HUDEP-2 (cell line): Measurements from ENCODE around the gene DNAJB12.
"Not testable (repeated sequence)": the region's sequence is repeated elsewhere in the genome, so short reads cannot be mapped to it uniquely, and the experiment has no call there.

ENCODE experiments used
- DNase-seq, 76 experiments: peaks; one replicate each; lab custom pipeline; 2025; ENCODE audit not compliant: unreplicated experiment in 76 of 76; lab: John Stamatoyannopoulos, UW

The DNAJB12 gene

DNA sequence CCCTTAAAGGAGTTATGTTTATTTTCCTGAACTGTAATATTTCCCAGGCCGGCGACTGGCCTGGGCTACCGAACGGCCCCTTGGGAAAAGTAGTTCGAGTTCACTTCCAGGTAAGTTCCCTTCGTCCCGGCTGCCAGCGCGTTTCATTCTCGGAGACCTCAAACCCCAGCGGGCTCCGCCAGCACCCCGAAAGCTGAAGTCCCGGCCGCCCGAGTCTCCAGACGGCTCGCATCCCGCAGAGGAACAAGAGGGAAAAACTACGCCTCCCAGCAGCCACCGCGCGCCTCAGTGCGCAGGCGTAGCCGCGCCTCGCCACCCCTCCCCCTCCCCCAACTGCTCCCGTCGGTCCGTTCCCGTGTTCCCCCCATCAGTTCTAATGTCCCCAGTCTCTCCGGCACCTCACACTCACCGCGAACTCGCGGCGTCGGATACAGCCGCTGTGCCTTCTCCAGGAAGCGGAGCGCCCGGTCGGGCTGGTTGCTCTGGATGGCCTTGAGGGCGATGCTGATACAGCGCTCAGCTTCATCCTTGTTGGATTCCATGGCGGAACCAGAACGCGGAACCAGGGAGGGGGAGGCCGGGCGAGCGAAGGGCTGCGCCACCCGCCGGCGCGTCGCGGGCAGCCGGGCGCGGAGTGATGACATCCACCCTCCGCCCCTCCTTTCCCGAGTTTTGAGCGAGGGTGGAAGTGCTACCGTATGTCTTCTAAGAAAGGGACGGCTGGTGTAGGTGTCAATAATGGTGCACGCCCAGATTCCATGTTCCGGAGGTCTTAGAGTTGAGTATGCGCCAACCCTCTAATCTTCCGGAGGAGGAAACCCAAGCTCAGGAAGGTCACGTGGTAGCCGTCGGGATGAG lies at the start of gene DNAJB12:
TSS of gene DNAJB12 (minus strand) at position 564 of the 858 bp plus-strand sequence. CDS start at position 542, 22 bp downstream.
- peak in 75 of 76 experiments; percentile 16 to 98 (median 85) for DNase-seq

DNA sequence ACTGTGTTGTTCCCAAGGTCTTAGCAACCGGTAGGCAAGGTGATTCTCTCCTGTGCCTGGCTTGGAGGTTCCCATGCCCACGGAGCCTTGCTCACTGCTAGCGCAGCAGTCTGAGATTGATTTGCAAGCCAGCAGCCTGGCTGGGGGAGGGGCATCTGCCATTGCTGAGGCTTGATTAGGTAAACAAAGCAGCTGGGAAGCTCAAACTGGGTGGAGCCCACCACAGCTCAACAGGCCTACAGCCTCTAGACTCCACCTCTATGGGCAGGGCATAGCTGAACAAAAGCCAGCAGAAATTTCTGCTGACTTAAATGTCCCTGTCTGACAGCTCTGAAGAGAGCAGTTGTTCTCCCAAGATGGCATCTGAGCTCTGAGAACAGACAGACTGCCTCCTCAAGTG lies 40.9 kb upstream of the DNAJB12 start:
- peak in 4 of 76 experiments; percentile 2 to 11 (median 6) for DNase-seq

DNA sequence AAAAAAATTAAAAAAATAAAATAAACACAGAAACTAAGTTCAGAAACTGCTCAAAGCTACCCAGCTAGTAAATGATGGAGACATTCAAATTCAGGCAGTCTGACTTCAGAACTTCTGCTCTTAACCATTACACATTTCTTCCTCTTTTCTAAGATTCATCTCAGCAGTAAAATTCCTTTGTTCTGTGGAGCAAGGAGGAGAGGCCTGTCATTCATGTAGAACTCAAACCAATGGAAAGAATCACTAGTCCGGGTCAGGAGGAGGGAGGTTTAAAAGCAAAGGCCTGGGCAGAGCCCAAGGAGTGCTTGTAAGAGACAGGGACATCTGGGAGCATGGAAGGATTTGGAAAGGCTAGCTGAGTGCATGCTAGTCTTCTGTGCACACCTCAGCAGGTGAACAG lies 37.9 kb upstream of the DNAJB12 start:
- no peak for DNase-seq

DNA sequence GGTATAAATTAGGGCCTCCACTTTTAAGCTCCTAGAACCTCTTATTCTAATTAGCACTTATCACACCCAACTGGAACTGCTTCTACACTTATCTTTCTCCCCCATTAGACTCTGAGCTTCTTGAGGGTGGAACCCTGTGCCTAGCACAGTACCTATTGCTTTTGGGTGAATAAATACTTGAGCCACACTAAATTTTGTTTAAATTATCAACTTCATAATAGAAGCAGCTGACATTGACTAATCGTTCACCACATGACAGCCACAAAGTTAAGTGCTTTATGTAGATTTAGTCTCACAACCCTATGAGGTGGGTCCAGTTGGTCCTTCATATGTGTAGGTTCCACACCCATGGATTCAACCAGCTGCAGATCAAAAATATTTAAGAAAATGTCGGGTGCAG lies 36.0 kb upstream of the DNAJB12 start:
- peak in 5 of 76 experiments; percentile 3 to 37 (median 24) for DNase-seq

DNA sequence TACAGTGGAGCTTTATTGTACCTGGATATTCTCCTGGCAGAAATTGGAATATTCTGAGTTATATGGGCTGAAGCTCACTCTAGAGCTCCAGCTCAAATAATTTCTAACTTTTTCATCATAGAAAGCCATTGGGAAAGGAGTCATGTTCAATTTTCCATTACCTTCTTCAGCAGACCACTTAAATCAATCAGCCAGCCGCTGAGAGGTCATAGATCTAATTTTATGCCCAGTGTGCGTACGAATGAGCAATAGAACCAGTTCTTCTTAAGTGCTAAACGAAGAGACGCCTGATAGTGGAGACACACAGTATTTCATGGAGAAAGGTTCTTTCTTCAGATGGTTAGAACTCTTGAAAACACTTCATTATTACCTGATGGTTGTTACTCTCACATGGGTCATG lies 35.0 kb upstream of the DNAJB12 start:
- DNase-seq: no peak

DNA sequence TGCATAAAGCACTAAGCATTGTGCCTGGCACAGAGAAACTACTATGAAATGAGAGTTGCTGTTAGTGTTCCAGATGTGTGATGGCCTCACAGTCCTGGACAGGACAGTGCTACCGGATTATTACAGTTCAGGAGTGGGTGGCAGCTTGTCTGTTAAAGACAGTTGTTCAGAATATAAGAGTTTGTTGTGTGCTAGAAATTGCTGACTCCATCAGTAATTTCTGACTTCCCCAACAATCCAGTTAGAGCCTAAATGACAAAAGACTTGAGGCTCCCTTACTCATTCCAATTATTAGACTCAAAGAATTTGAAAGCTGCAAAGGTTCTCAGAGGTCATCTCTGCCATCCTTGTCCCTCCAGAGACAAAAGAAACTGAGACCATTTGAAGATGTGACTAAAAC lies 34.3 kb upstream of the DNAJB12 start:
- DNase-seq: no peak

DNA sequence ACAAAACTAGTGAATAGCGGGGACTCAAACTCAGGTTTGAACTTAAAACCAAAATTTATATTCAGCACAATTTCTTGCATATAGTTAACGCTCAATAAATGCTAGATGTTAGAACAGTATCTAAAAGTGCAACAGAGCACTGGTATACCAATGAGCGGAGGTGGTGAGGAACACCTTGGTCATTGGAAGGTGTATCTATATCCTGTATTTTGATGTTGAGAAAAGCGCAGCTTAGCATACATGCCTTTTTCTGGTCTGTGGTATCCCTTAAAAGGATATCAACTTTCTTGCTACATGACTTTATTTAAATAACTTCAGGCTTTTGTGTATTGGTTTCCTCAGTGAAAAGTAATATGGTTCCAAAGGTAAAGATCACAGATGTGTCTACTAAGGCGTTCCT lies 33.3 kb upstream of the DNAJB12 start:
- no peak for DNase-seq

DNA sequence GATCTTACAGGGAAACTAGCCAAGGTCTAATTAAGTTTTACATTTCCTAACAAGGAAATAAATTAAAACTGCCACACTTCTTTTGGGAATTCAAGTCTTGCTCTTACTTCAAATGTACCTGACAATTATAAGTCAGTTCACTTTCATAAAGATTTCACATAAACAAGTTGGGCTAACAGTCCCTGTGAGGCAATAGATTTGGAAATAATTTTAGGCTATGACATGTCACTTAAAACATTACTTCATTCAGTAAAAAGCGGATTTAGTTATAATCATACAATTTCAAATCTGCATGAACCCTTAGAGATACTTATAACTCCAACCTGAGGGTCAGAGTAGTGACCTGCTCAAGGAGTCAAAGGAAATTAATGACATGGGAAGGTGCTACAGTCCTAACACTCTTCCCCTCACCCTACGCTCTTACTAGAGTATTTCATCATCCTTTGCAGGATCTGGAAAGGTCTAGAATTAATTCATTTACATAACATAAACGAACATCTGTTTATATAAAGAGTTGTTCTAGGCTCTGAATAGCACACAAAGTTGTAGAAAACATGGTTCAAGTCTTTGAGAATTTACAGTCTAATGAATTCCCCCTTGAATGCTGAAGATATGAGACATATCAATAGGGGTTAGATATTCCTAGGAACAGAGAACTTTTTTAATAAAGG lies 32.3 kb upstream of the DNAJB12 start:
- no peak for DNase-seq

DNA sequence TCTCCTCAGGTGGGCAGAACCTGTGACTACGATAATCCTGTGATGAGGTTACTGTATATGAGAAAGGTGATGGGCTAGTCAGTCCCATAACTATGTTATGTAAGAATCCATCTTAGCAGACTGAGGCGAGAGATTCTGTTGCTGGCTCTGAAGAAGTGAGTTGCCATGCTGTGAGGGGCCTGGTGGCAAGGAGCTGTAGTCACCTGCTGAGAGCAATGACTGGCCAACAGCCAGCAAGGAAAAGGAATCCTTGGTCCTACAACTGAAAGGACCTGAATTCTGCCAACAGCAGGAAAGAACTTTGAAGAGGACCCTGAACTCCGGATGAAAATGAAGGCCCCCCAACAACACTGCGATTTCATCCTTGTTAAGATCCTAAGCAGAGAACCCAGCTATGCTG lies 31.0 kb upstream of the DNAJB12 start:
- no peak for DNase-seq

DNA sequence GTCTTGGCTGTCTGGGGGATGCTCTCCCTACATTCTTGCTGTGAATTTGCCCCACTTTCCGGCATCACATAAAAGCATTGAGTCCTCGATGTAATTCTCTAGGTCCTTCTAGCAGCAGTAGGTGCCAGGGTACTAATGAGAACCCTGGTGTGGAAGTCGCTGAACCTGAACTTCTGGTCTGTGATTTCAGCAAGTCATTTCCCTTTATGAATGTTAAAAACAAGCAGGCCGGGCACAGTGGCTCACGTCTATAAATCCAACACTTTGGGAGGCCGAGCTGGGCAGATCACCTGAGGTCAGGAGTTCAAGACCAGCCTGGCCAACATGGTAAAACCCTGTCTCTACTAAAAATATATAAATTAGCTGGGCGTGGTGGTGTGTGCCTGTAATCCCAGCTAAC lies 30.3 kb upstream of the DNAJB12 start:
- not testable (repeated sequence) for DNase-seq

DNA sequence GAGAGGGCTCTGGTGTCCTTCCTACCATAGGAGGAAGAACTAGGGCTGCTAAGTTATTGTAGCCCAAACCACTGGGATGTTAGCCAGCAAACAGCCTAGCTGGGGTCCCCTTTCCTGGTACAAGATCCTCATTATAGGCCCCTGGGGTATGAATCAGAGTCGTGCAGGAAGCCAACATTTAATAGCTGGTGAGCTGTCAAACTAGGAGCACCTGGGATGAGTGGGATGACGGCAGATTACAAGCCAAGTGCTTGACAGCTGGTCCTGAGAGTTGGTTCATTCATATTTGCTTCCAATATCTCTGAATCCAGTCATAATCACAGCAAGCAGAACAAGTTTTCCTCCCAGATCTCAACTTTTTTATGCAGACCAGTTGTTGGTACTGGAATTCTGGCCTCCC lies 25.1 kb upstream of the DNAJB12 start:
- DNase-seq: no peak

DNA sequence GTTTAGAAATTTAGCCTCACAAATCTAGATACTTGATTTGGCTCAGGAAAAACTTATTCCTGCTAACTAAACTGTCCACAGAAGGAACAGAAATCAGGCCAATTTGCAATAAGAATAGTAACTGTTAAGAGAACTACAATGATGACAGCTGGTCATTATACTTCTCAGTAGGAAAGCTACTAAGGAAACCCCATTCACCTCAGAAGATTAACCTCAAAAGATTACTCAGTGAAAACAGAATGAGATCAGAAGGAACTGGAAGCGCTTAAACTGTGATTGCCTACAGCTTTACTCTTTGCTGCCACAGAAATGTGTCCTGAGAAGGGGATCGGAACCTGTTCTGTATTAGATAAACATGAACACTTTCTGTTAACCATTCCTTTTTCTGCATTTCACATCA lies 24.3 kb upstream of the DNAJB12 start:
- no peak for DNase-seq

DNA sequence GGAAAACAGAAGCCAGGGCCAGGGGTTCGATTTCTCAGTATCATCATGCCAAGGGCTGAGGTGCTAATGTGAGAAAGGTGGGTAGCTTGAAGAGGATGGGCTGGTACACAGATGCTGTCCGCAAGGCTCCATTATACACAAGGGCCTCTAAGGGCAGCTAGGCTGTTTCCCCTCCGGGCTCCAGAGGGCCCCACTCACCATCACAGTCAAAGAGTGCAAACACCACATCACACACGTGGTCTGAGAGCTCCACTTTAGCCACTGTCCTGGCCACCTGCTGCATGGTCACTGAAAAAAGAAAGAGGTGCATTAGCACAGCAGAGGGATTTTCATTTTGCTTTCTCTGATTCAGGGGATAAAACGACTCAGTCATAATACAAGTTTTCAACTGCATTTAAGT lies 20.9 kb upstream of the DNAJB12 start:
- DNase-seq: peak in 6 of 76 experiments; percentile 3 to 28 (median 18)

DNA sequence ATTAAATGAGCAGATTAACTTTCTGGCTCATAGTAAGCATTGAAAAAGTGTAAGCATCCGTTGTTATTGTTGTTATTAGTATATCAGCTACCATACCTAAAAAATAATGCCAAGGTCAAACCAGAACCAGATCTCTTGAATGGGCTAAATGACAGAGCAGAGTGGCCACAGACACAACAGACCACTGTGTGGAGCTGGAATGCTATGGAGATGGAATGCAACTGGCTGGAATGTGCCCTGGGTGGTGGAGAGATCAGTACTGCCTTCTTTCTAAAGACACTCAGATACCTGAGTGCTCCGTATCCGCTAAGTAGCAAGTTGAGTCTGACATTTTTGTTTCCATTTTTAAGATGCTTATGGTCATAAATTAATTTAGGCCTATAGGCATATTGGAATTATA lies 20.5 kb upstream of the DNAJB12 start:
- DNase-seq: no peak

DNA sequence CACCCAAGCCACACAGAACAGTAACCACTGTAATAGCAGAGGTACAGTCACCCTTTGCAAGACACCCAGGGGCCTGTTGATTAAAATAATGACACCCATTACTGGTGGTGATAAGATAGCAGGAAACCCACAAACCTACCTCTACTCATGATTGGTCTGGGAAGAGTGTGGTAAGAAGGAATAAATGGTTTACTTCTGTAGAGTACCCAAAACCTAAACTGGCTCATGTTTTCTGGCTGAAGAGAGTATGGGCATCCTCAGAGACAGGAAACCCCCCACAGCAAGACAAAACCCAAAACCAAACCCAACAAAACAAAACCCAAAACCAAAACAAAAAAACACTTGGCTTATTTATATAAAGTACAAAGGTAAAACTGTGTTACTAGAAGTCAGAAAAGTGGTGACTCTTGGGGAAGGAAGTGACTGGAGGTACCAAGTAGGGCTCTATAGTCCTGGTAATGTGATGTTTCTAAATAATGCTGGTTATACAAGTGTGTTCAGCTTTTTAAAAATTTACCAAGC lies 15.5 kb upstream of the DNAJB12 start:
- peak in 4 of 76 experiments; percentile 12 to 24 (median 14) for DNase-seq

DNA sequence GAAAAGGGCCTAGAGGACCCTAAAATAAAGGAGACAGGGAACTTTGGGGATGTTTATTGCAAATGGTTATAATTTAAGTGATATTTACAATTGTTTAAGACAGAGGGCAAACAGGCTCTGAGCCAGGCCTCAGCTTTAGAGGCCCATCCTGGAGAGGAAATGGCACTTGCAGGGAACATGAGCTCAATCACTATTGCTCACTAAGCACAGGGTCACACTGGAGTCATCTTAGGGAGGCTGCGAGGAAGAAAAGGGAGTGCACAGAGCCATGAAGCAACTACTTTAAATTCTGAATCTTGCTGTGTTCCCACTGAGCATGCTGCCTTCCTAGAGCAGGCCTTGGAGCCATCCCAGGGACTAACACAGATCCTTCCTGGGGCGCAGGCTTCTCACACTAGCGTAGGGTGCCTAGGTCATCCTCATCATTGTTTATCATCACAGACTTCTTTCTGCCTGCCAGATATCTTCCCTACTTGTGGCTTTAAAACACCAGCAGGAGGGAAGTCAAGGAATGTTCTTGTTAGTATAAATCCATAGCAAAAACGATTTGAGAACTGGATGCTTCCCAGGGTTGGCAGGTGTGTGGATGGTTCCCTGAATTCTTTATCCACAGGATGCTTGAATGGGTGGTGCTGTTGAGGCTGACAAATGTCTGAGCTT lies 12.7 kb upstream of the DNAJB12 start:
- DNase-seq: no peak

DNA sequence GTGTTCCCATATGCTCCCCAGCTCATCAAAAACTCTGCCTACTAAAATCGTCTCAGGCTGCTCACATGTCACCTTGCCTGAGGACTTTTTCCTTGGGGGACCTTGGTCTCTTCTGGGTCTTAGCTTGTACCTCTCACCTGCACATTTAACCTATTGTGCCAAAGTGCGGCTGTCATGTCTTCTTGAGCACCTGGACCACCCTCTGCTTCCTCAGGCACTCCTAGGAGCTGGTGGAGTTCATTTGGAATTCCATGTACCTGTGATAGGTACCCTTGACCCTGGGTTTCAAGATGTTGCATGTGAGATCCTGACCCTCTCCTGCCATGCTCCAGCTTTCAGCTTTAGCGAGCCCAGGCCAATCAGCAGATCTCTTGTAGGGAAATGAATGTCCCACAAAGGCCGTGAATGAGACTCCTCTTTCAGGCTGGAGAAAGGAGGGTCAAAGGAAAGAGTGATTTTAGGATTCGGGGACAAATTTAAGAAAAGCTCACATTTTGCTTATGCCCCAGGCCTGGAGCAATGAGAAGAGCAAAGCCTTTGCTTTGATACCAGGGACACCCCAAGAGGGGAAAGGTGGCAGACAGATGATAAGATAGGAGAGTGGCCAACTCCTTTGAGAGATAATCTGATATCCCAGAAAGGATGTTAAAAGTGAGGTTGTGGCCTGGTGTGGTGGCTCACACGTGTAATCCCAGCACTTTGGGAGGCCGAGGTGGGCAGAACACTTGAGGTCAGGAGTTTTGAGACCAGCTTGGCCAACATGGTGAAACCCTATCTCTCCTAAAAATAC lies 10.6 kb upstream of the DNAJB12 start:
- peak in 3 of 76 experiments; percentile 0 to 6 (median 1) for DNase-seq

DNA sequence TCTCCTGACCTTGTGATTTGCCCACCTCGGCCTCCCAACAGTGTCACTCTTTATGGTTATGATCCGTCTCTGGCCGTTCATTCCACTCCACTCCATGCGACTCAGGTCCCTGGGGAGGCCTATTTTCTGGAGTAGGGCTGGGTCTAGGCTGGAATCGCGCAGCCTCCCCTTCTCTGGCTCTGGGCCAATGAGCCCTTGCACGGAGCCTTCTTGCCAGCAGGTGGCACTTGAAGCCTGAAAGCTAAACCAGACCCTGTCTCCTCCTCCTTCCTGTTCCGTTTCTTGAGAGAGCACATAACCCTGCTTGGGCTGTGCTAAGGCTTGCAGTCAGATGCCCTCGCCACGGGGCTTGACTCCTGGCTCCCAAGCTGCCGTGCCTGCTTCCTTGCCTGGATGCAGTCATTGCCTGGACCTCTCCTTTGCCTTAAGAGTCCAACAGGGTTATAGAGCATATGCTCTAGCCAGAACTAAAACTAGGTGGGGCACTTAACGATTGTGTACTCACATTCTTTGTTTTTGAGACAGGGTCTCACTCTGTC lies 9.6 kb upstream of the DNAJB12 start:
- DNase-seq: peak in 75 of 76 experiments; percentile 17 to 90 (median 76)

DNA sequence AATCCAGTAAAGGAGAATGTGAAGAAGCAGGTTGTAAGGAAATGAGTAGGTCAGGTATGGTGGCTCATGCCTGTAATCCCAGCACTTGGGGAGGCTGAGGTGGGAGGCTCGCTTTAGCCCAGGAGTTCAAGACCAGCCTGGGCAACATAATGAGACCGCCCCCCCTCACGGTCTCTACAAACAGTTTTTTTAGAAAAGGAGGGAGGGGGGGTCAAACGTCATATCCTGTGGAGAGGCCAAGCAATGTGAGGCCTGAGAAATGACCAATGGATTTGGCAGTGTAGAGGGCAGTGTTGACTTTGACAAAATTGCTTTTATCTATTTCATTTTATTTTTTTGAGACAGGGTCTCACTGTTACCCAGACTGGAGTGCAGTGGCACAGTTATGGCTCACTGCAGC lies 2.3 kb upstream of the DNAJB12 start:
- no peak for DNase-seq

DNA sequence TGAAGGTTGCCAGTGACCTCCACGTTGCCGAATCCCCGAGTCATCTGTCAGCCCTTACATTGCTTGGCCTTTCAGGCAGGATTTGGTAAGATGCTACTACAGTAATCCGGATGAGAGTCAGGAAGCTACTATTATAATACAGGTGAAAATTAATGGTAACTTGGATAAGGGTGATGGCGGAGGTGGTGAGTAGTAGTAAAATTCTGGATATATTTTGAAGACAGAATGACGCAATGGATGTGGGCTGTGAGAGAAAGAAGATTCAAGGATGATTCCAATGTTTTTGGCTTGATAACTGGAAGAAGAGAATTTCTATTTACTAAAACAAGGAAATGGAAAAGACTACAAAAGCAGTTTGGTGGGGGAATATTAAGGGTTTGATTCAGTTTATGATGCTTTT lies 1.4 kb upstream of the DNAJB12 start:
- no peak for DNase-seq
